HG03135 (cell line): ENCODE data around the gene NUTF2.
"Not testable (repeated sequence)": the region's sequence is repeated elsewhere in the genome, so short reads cannot be mapped to it uniquely, and the experiment has no call there.

Experiments used
- ATAC-seq: cut with Tn5 transposase; IDR thresholded peaks from one replicate; pipeline ENCODE4 v1.9.1; 2021; ENCODE audit warnings: mild to moderate bottlenecking, moderate library complexity; ENCODE audit not compliant: unreplicated experiment

The NUTF2 gene

GRCh38 chr16:67862623-67863583 is 16.2 kb downstream of the NUTF2 start:
- no peak for ATAC-seq

GRCh38 chr16:67864044-67864443 is 17.3 kb downstream of the NUTF2 start:
- ATAC-seq: not testable (repeated sequence)

GRCh38 chr16:67864594-67864993 is 17.9 kb downstream of the NUTF2 start:
- ATAC-seq: no peak

- no peak for ATAC-seq
Measured at GRCh38 chr16:67865318-67865717, 18.6 kb downstream of the NUTF2 start.

- no peak for ATAC-seq
Measured at GRCh38 chr16:67868290-67868689, 21.6 kb downstream of the NUTF2 start.

GRCh38 chr16:67869653-67870052 is 22.9 kb downstream of the NUTF2 start:
- no peak for ATAC-seq

GRCh38 chr16:67871256-67871655 is 24.5 kb downstream of the NUTF2 start:
- ATAC-seq: no peak

GRCh38 chr16:67872131-67872630 is 25.4 kb downstream of the NUTF2 start:
- ATAC-seq: no peak

GRCh38 chr16:67872631-67873434 is 26.1 kb downstream of the NUTF2 start, which contains the start of gene EDC4:
Gene EDC4 (plus strand): TSS chr16:67873052. CDS start chr16:67873262, 210 bp downstream.
- peak; percentile 79 for ATAC-seq

GRCh38 chr16:67873435-67874370 is 27.0 kb downstream of the NUTF2 start:
- ATAC-seq: peak; percentile 20

GRCh38 chr16:67874372-67874771 is 27.6 kb downstream of the NUTF2 start:
- no peak for ATAC-seq

GRCh38 chr16:67877064-67877463 is 30.3 kb downstream of the NUTF2 start:
- ATAC-seq: no peak

GRCh38 chr16:67878232-67878631 is 31.5 kb downstream of the NUTF2 start:
- no peak for ATAC-seq

- ATAC-seq: no peak
Measured at GRCh38 chr16:67878846-67879245, 32.1 kb downstream of the NUTF2 start.

- ATAC-seq: no peak
Measured at GRCh38 chr16:67879462-67879861, 32.7 kb downstream of the NUTF2 start.

GRCh38 chr16:67879936-67880335 is 33.2 kb downstream of the NUTF2 start:
- no peak for ATAC-seq

- no peak for ATAC-seq
Measured at GRCh38 chr16:67880584-67880983, 33.9 kb downstream of the NUTF2 start.

GRCh38 chr16:67881621-67882161 is 35.0 kb downstream of the NUTF2 start:
- no peak for ATAC-seq

- ATAC-seq: no peak
Measured at GRCh38 chr16:67882374-67883145, 35.8 kb downstream of the NUTF2 start.
